Measurements from ENCODE around the gene METTL23. TPM values are rescaled to one million over a fixed set of nuclear protein-coding genes. Genes with fewer than 3 reads are reported as not detected.

METTL23 gene
- total and polyA plus RNA-seq, 2 experiments from 2014 or later = 41.6 to 55.9 TPM

- Mint-ChIP-seq H3K27me3 (ENCODE audit: insufficient read depth, low read depth, poor library complexity) (no peaks in the 10 kb centered on the region), H3K36me3 (ENCODE audit: low read depth) (peaks cover 35% of the 10 kb centered on the region), H3K4me3 (no peak overlapping the region), H3K4me1 (no peaks in the 10 kb centered on the region), H3K27ac (no peak overlapping the region), H3K9me3 (no peaks in the 10 kb centered on the region; the same call in 2 of the 3 replicates)
- Histone ChIP-seq H3K27me3 (ENCODE audit: insufficient read depth) (no peaks in the 10 kb centered on the region), H4K20me1 (replicated peaks; ENCODE audit: insufficient read depth) (no peaks in the 10 kb centered on the region), H3K27ac (ENCODE audit: low read depth) (no peak overlapping the region), H3K36me3 (ENCODE audit: insufficient read depth) (no peaks in the 10 kb centered on the region), H3K4me3 (no peak overlapping the region), H2AFZ (no peak overlapping the region), H3K4me1 (ENCODE audit: insufficient read depth) (0 out of 2 replicates have a peak, but pooled peaks cover 4% of the 10 kb centered on the region), H3K79me2 (replicated peaks; ENCODE audit: insufficient read depth) (no peaks in the 10 kb centered on the region), H3K4me2 (no peak overlapping the region), H3K9me2 (ENCODE audit: insufficient read depth) (no peaks in the 10 kb centered on the region), H3F3A (replicated peaks; ENCODE audit: low read depth) (no peaks in the 10 kb centered on the region)
- DNase-seq (ENCODE audit: low spot score) (no peak), ATAC-seq (no peak)
- TF ChIP-seq ETS1 (IDR thresholded peaks at IDR 0.05) = no peak
- no peak for TF ChIP-seq REST (IDR thresholded peaks at IDR 0.05; ENCODE audit: unreplicated experiment)
- no peak for TF ChIP-seq STAT1 (IDR thresholded peaks at IDR 0.05; ENCODE audit: unreplicated experiment)
- no peak for TF ChIP-seq EZH2phosphoT487 (IDR thresholded peaks at IDR 0.05; ENCODE audit: unreplicated experiment)
- TF ChIP-seq EZH2 (IDR thresholded peaks at IDR 0.05; ENCODE audit: low read depth, unreplicated experiment) = no peak
- no peak for TF ChIP-seq JUNB (IDR thresholded peaks at IDR 0.05; ENCODE audit: unreplicated experiment)
- no peak for TF ChIP-seq ZNF331 (CRISPR knock-in tag; IDR thresholded peaks at IDR 0.05; ENCODE audit: low read depth)
- no peak for TF ChIP-seq ZNF114 (CRISPR knock-in tag; IDR thresholded peaks at IDR 0.05)
- no peak for TF ChIP-seq POLR2AphosphoS5 (IDR thresholded peaks at IDR 0.05; ENCODE audit: low read depth)
- no peak for TF ChIP-seq CREB1 (CRISPR knock-in tag; IDR thresholded peaks at IDR 0.05; ENCODE audit: low read depth)
These were observed 30.6 kb downstream of the METTL23 start for GRCh38 chr17:76757256-76757655.

- Mint-ChIP-seq H3K27me3 (ENCODE audit: insufficient read depth, low read depth, poor library complexity) (no peaks in the 10 kb centered on the region), H3K9me3 (no peaks in the 10 kb centered on the region), H3K27ac (no peak overlapping the region), H3K4me3 (no peak overlapping the region), H3K4me1 (peaks cover 3% of the 10 kb centered on the region; the same call in 2 of the 3 replicates), H3K36me3 (ENCODE audit: low read depth) (peaks cover 35% of the 10 kb centered on the region)
- H3K4me2 ChIP-seq = no peak overlapping the region
- no peaks in the 10 kb centered on the region for H4K20me1 ChIP-seq (replicated peaks; ENCODE audit: insufficient read depth)
- H3K4me3 ChIP-seq = no peak overlapping the region
- no peaks in the 10 kb centered on the region for H3K9me2 ChIP-seq (ENCODE audit: insufficient read depth)
- no peaks in the 10 kb centered on the region for H3K79me2 ChIP-seq (replicated peaks; ENCODE audit: insufficient read depth)
- H3K27me3 ChIP-seq (ENCODE audit: insufficient read depth) = no peaks in the 10 kb centered on the region
- peaks cover 11% of the 10 kb centered on the region; the same call in 1 of the 2 replicates for H3K4me1 ChIP-seq (ENCODE audit: insufficient read depth)
- ATAC-seq (no peak), DNase-seq (ENCODE audit: low spot score) (no peak)
- no peak overlapping the region for H3K27ac ChIP-seq (ENCODE audit: low read depth)
- H2AFZ ChIP-seq = no peak overlapping the region
- no peaks in the 10 kb centered on the region for H3K36me3 ChIP-seq (ENCODE audit: insufficient read depth)
- H3F3A ChIP-seq (replicated peaks; ENCODE audit: low read depth) = no peaks in the 10 kb centered on the region
- TF ChIP-seq EZH2phosphoT487 (IDR thresholded peaks at IDR 0.05; ENCODE audit: unreplicated experiment) (no peak), ZNF331 (CRISPR knock-in tag; IDR thresholded peaks at IDR 0.05; ENCODE audit: low read depth) (no peak), ETS1 (IDR thresholded peaks at IDR 0.05) (no peak), JUNB (IDR thresholded peaks at IDR 0.05; ENCODE audit: unreplicated experiment) (no peak), EZH2 (IDR thresholded peaks at IDR 0.05; ENCODE audit: low read depth, unreplicated experiment) (no peak), REST (IDR thresholded peaks at IDR 0.05; ENCODE audit: unreplicated experiment) (no peak), ZNF114 (CRISPR knock-in tag; IDR thresholded peaks at IDR 0.05) (no peak), CREB1 (CRISPR knock-in tag; IDR thresholded peaks at IDR 0.05; ENCODE audit: low read depth) (no peak), CTCF (conservative IDR thresholded peaks at IDR 0.05; ENCODE audit: low read depth in 2 of 2) (no peak)
These were observed 31.9 kb downstream of the METTL23 start for GRCh38 chr17:76758570-76758969.

All from GM23338 (cell line).